HL-60 (cell line): ENCODE data around the gene PRRT1.
A peak's percentile ranks its signal among the peaks of the same experiment; 100 is the strongest.

Source experiments
- DNase-seq, 2 experiments: peaks; one replicate each; pipeline ENCODE4 v3.0.0-alpha.2; 2010 to 2020; ENCODE audit warnings: low read depth in 1 of 2, low spot score in 1 of 2
- H3K27ac ChIP-seq: fragments of 250-450 bp; sonication (Bioruptor Pico); replicated peaks from 2 replicates; pipeline ENCODE4 v1.5.1; 2020; ENCODE audit warnings: mild to moderate bottlenecking, moderate library complexity
- H3K27me3 ChIP-seq: fragments of 250-450 bp; sonication (Bioruptor Pico); 2 replicates; pipeline ENCODE4 v1.5.1; 2021; ENCODE audit warnings: mild to moderate bottlenecking, moderate library complexity; ENCODE audit not compliant: insufficient read depth, poor library complexity, severe bottlenecking
- H3K4me3 ChIP-seq: replicated peaks from 2 replicates; pipeline ENCODE4 v1.5.1; 2011; ENCODE audit warnings: mild to moderate bottlenecking, control low read depth, low read length; ENCODE audit not compliant: insufficient read depth
- GABPA ChIP-seq: IDR thresholded peaks from 2 replicates; pipeline ENCODE4 v1.6.1; 2012; ENCODE audit warnings: low read depth
- POLR2AphosphoS5 ChIP-seq: IDR thresholded peaks from 2 replicates; pipeline ENCODE4 v1.6.1; 2012; ENCODE audit warnings: low read depth
- SPI1 ChIP-seq: IDR thresholded peaks from 2 replicates; pipeline ENCODE4 v1.6.1; 2012; ENCODE audit warnings: low read depth, mild to moderate bottlenecking, borderline replicate concordance
- TF ChIP-seq, protein P1 (sequence below): IDR thresholded peaks from 2 replicates; pipeline ENCODE4 v1.6.1; 2012; ENCODE audit warnings: low read depth; ENCODE audit not compliant: insufficient replicate concordance
- TF ChIP-seq, protein P2 (sequence below): IDR thresholded peaks from one replicate; pipeline ENCODE4 v1.5.1; 2011; ENCODE audit warnings: low read length, control low read depth, inconsistent platforms; ENCODE audit not compliant: insufficient read depth

The PRRT1 gene

DNA sequence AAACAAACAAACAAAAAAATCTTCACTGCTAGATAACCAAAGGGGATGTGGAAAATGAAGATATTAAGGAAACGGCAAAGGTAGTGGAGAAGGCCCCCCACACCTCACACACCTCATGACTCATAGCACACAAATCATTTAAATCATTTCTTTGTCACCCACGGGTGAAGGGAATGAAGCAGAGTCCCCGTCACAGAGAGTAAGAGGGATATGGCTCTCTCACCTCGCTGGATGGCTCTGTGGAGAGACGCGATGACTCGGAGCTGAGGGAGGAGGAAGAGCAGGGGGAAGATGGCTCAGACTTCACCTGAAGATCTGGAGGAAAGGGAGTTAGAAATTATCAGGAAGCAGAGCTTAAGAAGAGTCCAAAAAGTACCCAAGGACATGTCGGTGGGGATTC is 24.9 kb downstream of the PRRT1 start:
- DNase-seq = no peak
- Histone ChIP-seq H3K27ac (peak overlapping the region; percentile 79), H3K27me3 (no peaks in the 10 kb centered on the region), H3K4me3 (peak overlapping the region; percentile 99)
- TF ChIP-seq, protein P1, sequence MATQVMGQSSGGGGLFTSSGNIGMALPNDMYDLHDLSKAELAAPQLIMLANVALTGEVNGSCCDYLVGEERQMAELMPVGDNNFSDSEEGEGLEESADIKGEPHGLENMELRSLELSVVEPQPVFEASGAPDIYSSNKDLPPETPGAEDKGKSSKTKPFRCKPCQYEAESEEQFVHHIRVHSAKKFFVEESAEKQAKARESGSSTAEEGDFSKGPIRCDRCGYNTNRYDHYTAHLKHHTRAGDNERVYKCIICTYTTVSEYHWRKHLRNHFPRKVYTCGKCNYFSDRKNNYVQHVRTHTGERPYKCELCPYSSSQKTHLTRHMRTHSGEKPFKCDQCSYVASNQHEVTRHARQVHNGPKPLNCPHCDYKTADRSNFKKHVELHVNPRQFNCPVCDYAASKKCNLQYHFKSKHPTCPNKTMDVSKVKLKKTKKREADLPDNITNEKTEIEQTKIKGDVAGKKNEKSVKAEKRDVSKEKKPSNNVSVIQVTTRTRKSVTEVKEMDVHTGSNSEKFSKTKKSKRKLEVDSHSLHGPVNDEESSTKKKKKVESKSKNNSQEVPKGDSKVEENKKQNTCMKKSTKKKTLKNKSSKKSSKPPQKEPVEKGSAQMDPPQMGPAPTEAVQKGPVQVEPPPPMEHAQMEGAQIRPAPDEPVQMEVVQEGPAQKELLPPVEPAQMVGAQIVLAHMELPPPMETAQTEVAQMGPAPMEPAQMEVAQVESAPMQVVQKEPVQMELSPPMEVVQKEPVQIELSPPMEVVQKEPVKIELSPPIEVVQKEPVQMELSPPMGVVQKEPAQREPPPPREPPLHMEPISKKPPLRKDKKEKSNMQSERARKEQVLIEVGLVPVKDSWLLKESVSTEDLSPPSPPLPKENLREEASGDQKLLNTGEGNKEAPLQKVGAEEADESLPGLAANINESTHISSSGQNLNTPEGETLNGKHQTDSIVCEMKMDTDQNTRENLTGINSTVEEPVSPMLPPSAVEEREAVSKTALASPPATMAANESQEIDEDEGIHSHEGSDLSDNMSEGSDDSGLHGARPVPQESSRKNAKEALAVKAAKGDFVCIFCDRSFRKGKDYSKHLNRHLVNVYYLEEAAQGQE = no peak
- TF ChIP-seq POLR2AphosphoS5 (no peak), SPI1 (no peak), GABPA (no peak)
- TF ChIP-seq, protein P2, sequence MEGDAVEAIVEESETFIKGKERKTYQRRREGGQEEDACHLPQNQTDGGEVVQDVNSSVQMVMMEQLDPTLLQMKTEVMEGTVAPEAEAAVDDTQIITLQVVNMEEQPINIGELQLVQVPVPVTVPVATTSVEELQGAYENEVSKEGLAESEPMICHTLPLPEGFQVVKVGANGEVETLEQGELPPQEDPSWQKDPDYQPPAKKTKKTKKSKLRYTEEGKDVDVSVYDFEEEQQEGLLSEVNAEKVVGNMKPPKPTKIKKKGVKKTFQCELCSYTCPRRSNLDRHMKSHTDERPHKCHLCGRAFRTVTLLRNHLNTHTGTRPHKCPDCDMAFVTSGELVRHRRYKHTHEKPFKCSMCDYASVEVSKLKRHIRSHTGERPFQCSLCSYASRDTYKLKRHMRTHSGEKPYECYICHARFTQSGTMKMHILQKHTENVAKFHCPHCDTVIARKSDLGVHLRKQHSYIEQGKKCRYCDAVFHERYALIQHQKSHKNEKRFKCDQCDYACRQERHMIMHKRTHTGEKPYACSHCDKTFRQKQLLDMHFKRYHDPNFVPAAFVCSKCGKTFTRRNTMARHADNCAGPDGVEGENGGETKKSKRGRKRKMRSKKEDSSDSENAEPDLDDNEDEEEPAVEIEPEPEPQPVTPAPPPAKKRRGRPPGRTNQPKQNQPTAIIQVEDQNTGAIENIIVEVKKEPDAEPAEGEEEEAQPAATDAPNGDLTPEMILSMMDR = no peak

DNA sequence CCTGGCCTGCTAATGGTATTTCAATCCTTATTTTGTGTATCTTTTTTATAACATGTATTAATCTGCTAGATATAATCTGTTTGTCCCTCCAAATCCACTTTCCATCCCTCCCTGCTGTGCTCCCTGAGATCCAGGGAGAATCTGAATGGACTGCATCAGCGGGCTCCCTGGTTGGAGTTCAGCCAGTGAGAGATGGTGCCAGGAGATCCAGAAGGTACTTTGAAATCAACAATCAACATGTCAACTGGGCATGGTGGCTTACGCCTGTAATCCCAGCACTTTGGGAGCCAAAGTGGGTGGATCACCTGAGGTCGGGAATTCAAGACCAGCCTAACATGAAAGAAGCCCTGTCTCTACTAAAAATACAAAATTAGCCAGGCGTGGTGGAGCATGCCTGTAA is 28.1 kb downstream of the PRRT1 start:
- no peak overlapping the region for H3K4me3 ChIP-seq
- TF ChIP-seq GABPA (no peak), SPI1 (no peak), POLR2AphosphoS5 (no peak)
- TF ChIP-seq, protein P1 = no peak
- TF ChIP-seq, protein P2 = no peak
- no peak overlapping the region for H3K27ac ChIP-seq
- no peak for DNase-seq
- no peaks in the 10 kb centered on the region for H3K27me3 ChIP-seq

DNA sequence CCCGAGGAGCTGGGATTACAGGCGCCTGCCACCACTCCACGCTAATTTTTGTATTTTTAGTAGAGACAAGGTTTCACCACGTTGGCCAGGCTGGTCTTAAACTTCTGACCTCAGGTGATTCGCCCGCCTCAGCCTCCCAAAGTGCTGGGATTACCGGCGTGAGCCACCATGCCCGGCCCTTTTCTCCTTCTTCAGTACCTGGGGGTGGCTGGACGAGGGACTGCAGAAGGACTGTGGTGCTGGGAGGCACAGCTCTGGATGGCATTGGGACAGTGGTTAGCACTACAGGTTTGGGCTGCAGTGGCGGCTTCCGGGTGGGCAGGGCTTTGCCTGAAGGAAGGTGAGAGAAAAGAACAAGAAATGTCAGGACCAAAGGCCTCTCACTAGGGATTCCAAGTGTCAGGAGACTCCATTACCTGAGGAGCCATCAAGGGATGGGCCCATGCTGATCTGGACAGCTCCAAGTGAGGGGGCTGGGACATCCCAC is 31.1 kb downstream of the PRRT1 start:
- no peak for DNase-seq
- H3K4me3 ChIP-seq = no peak overlapping the region
- no peaks in the 10 kb centered on the region for H3K27me3 ChIP-seq
- H3K27ac ChIP-seq = no peak overlapping the region
- TF ChIP-seq SPI1 = no peak
- TF ChIP-seq POLR2AphosphoS5 = no peak
- TF ChIP-seq, protein P2 = no peak
- TF ChIP-seq, protein P1 = no peak
- no peak for TF ChIP-seq GABPA
